Embryonic facial prominence (tissue), 1 donor: ENCODE data around the gene DLG5.

Experiments
- DNase-seq: peaks from one replicate; pipeline ENCODE4 v3.0.0-alpha.2; 2016; ENCODE audit errors: extremely low spot score

Gene DLG5

DNA sequence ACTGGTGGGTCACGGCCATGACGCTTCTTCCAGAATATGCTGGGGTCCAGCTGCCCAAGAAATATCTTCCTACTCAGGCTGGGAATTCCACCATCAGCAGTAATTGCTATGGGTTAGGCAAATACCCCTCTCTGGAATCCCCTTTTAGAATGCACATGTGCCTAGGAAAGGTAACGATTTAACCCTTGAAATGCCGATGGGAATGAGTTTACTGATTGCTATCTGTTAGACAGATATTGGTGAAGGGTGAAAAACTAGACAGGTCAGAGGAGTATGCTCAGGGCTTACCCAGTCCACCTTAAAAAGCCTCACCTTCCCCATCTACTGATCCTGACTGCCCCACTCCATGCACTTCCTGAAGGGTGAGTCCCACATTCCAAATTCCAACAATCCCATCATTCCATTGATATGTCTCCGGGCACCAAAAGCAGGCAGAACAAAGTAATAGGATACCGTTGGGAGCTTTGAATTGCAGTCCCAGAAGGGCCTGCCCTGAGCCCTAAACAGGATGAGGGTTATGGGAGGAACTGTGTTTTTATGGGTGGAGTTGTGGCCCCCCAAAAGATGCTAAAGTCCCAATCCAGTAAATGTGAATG, 59.3 kb downstream of the DLG5 start:
- DNase-seq: no peak

DNA sequence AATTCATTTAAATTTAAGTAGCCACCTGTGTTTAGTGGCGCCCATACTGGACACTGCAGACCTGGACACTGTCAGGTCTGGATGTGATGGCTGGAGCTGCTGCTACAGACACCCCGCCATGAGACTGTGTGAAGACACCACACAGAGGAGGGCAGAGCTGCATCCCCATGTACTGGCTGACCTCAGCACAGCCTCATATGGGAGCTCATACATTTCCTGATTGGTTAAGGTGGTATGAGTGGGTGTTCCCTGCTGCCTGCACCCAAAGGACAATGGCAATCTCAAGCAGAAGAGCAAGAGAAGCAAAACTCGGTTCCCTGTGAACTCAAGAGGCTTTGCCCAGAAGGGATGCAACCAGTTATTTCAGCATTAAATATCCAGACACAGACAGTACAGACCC, 60.0 kb downstream of the DLG5 start:
- no peak for DNase-seq

DNA sequence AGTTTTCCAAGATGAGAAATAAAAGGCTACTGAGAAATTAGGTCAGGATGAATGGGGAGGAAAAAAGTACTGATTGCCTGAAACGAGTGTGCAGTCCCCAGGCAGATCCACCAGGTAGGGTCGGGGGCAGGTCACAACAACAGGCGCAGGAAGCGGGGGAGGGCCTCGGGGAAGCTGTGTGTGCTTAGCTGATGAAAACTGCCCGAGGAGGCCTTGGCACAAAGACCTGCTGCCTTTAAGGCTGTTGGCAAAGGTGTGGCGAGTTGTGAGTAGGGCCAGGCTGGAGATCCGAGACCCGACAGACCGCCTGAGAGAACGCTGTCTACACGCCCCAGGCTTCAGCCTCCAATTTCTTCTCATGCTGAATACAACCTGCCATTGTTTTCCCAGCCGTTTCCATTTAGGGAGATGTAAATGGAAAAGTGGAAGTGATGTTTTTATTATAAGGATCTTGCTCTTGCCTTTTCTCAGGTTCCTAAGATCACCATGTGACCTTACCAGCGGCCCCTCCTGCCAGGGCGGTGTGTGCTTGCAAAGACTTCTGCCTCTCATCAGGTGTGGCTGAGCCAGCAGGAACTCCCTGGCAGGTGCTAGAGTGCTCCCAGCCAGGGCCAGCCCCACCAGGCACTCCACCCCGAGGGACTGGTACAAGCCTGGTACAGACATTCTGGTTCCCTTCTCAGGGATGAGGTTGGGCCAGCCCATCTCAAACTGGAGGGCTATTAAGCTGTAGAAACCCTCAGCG, 60.8 kb downstream of the DLG5 start:
- DNase-seq: no peak

DNA sequence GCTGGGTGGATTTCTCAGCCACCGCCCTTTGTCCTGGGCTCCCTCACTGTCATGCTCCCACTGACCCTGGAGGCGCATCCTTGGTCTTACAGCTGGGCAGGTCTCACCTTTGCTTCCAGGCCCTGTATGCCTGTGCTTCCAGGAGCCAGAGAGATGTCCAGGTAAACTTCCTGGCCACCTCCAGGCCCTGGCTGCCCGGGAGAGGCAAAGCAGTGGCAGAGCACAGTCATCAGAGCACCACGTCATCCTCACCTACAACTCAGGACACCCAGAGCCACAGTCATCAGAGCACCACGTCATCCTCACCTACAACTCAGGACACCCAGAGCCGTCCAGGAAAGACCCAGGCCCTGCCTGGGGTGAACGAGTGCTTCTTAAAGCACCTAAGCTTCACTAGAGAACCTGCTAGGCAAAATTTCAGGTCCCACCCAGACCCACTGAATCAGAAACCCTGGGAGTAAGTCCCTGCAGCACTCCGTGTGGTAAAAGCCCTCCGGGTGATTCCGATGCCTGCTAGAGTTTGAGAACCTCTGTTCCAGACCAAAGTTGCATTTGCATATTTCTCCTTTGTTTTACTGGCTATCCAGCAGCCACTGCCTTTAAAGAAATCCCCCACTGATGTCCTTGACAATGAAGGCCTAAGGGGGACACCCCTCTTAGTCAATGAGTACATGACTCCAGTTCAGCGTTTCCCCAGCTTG, 62.3 kb downstream of the DLG5 start:
- no peak for DNase-seq

DNA sequence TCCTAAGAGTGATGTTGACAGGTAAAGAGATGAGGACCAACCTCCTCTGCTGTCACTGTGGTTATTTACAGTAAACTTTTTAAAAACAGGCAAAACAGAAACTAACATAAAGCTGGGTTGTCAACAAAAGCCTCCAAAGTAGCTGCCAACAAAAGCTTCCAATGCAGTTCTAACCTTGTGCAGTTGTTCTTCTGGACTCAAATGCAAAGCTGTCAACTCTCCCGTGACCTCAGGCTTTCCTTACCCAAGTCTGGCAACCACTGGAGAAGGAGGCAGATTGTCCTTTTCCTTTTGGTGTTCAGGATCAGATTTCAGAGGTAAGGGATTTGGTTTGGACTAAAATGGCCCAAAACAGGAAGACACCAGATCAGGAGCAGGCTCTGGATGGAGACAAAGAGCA, 63.1 kb downstream of the DLG5 start:
- DNase-seq: no peak

DNA sequence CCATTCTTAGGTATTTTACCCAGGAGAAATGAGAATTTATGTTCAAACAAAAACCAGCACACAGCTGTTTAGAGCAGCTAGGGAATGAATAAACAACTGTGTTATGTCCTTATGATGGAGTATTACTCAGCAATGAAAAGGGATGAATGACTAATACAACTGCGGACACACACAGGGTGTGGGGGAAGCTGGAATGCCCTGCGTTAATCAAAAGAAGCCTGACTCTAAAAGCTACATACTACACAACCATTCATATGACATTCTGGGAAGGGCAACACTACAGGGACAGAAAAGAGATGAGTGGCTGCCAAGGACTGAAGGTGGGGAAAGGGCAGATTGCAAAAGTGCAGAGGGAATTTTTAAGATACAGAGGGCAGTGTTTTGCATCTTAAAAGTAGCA, 64.0 kb downstream of the DLG5 start:
- DNase-seq: no peak

DNA sequence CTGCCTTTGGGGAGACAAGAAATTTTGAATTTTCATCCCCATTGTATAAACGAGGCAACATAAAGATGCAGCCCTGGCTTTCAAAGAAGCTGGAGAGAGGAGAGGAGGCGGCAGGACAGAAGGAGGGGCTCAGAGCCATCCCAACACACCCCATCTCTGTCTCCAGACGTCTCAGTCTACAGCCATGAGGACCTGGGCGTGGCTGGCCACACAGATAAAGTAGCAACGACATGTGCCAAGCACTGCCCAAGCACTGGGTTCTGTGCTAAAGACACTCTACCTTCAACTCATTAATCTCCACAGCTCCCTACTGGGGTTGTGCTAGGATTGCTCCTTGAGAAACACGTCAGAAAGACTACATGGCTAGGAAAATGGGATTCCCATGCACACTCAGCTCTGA, 65.2 kb downstream of the DLG5 start:
- DNase-seq: no peak

DNA sequence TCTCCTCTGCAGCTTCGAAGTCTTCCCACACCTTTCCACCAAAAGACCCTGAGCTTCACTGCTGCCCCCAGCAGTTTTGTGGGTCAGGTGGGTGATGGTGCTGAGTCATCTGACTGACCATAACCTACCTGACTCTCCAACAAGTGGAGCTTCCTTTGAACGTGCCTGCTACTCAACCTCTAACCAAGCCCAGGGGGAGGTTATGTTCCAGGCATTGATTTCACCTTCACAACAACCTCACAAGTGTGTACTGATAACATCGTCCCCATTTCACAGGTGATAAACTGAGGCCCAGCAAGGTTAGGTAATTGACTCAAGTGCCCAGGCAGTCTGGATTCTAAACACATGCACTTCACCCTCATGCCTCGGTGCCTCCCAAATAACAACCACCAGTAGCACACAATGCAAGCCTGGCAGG, 66.7 kb downstream of the DLG5 start:
- no peak for DNase-seq

DNA sequence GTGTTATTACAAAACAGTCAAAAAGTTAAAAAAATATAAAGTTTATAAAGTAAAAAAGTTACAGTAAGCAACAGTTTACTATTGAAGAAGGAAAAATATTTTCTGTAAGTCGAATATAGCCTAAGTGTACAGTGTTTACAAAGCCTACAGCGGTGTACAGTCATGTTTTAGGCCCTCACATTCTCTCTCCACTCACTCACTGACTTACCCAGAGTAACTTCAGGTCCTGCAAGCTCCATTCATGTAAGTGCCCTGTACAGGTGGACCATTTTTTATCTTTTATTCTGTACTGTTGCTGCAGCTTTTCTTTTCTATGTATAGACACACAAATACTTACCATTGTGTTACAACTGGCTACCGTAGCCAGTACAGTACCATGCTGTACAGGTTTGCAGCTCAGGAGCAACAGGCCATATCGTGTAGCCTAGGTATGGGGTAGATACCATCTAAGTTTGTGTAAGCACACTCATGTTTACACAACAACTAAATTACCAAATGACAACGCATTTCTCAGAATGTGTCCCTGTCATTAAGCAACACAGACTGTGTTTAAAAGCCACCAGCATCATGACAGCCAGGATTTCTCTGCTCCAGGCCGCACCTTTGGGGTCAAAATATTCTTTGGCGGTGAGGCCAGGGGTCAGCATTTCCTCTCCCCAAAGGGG, 67.2 kb downstream of the DLG5 start:
- DNase-seq: no peak

DNA sequence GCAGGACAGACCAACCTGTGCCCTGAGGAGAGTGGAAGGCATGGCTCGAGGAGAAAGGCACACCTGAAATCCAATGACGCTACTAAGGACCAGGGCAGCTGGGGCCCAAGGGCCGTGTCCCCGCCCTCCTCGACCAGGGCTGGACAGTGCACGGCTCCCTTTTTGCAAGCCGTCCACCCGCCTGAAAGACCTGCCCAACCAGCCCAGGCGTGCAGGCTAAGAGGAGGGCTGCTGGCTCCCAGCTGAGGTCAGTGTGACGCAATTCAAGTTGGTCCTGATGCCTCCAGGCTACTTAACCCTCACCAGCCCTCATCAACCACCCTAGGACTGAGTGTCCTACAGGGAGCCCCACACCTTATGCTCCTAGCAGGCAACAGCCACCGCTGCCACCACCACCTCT, 69.3 kb downstream of the DLG5 start:
- DNase-seq: no peak

DNA sequence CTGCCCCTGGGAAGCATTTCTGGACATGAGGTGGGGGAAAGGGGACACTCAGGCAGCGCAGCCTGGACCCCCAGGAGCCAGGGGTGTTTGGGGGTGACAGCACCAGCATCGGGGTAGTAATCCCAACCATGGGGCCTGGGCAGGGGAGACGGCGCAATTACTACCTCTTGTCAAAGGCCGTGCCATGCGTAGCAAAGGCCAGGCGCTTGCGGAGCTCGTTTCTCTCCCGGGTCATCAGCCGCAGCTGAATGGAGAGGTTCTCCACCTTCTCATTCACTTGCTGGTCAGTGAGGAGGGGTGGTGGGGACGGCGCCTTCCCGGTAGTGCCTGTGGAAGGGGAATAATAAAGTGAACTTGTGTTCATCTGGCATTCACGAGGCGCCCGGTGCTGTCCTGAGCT, 70.0 kb downstream of the DLG5 start:
- no peak for DNase-seq

DNA sequence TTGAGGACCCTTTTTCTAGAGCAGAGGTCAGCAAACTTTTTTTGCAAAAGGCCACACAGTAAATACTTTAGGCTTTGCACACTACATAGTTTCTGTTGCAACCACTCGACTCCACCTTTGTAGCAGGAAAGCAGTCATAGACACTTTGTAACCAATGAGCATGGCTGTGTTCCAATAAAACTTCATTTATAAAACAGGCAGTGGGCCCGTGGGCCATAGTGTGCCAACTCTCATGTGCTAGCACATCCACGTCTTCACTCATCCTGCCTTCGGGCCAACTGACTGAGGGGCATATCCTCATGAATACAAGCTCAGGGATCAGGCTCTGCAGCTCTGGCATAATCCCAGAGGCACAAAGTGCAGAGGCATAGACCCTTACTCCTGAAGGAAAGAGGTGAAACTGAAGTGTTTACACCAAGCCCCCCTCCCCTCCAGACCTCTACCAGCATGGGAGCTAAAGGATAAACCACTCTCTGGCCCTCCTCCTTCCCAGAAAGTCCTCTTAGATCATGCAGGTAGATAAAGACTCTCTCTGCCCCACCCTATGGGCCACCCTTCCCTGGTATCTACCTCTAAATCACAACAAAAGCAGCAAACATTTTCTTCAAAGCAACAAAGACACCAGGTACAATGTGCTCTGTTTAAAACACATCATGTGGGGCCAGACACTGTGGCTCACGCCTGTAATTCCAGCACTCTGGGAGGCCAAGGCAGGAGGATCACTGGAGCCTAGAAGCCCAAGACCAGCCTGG, 71.0 kb downstream of the DLG5 start:
- no peak for DNase-seq

DNA sequence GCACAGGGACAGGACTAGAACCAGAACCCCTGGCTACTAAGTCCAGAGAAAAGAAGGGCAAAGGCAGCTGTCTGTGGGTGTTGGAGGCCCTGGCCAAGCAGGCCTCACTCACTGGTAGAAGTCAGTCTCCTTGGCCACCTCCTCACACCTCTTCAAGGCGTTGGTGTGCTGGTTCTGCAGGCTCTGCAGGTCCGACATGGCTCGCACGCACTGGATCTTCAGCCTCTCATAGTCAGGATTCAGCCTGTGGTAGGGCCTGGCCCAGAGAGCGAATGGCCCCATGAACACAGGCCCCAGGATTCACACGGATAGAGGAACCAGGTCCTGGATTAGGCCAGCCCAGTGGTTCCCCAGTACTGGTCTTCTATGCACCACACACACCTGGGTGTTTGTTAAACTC, 72.4 kb downstream of the DLG5 start:
- DNase-seq: no peak

DNA sequence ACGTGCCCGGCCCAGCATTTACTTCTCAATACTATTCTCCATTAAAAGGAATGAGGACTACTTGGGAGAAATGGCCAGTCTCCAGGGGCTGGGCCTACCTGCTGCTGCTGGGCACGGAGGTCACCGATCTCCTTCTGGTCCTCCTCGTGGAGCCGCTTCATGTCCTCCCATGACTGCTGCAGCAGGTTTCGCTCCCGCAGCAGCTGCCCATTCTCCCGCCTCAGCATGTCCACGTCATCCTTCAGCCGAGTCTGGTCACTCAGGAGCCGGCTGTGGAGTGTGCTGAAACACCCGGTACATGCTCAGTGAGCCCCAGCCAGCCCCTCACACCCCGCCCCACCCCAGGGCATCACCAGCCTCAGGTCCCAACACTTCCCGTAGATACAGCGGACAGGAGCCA, 73.3 kb downstream of the DLG5 start:
- DNase-seq: no peak

DNA sequence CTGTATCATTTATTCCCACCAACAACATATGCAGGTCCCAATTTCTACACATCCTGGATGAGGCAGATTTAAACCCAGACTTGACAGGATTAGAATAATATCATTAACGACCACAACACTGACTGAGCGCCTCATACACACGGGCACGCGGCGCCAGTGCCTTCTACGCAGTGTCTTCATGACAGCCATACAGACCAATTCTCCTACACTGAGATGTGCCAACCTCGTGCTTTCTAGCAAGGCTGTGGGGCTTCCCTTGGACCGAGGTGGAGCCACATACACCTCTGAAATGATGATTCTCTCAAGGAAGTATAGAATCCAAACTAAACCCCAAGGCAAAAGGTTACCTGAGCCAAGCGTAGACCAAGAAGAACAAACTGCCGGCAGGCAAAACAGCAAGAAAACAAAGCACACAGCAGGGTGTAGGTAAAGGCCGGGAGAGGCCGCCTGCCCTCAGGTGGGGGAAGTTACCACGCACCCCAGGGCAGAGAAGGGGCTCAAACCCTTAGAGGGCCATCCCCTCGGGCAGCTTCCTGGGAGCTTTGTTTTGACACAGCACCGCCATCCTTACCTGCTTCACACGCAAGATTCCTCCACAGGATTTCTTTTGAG, 75.8 kb downstream of the DLG5 start:
- DNase-seq: no peak

DNA sequence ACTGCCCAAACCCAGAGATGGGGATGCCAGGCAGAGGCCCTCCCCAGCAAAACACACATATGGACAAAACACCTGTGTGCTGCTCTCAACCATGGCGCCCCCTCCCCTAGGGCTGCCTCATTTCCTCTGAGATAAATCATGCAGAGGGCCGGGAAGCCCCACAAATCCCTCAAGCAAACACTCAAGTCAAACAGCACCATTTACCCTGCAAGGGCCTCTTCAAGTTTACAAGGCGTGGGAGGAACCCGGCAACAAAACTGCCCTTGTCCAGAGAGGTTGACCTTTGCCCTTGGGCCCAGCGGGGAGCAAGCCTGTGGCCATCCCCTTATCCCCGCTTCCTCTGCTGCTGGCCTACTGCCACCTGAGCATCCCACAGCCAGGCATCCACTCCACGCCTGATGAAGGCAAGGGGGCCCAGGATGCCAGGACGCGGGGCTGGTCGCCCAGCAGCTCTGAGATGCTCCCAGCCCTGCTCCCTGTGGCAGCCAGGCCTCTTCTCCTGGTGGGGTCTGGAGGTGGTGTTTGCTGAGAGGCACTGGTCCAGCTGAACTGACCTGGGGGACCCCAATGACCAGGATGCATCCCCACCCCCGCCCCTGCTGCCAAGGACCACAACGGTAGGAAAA, 77.4 kb downstream of the DLG5 start:
- no peak for DNase-seq

DNA sequence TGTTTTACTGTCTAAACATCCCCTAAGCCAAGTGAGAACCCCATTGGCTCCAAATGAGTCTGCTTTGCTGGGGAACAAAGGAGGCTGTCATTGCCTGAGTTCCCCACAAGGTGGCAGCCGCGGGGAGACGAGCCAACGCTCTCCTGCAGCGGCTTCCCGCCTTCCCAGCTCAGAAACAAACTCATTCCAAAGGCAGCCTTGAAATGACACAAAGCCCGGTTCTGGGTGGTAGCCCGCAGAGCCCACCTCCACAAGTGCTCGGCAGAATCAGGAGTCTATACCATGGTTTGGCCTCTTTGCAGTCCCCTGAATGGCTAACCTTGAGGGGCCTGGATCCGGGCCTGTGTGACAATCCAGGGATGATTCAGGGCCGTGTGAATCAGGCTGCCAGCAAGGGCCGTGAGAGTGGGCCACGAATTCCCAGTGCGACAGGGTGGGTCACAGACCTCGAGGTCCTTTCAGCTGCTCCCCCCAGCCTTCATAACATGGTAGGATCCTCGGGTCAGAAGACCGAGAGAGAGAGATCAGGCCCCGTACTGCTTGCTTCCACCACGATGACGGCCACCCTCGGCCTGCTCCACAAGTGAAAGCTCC, 79.7 kb downstream of the DLG5 start:
- peak; percentile 66 for DNase-seq

DNA sequence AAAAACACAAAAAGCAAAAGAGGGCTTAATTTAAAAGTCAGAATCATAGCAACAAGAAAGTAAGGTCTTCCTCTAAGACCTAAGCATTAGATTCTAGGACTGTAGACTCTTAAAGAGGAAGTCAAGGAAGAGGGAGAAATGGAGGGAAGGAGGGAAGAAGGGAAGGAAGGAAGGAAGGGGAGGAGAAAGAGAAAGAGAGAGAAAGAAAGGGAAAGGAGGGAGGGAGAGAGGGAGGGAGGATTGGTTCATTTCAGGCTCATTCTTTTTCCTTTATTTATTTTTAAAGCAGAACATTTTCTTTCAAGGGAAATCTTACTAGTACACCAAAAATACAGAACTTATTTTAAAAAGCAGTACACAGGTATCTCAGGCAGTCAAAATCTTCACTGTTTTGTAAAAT, 81.1 kb downstream of the DLG5 start:
- no peak for DNase-seq

DNA sequence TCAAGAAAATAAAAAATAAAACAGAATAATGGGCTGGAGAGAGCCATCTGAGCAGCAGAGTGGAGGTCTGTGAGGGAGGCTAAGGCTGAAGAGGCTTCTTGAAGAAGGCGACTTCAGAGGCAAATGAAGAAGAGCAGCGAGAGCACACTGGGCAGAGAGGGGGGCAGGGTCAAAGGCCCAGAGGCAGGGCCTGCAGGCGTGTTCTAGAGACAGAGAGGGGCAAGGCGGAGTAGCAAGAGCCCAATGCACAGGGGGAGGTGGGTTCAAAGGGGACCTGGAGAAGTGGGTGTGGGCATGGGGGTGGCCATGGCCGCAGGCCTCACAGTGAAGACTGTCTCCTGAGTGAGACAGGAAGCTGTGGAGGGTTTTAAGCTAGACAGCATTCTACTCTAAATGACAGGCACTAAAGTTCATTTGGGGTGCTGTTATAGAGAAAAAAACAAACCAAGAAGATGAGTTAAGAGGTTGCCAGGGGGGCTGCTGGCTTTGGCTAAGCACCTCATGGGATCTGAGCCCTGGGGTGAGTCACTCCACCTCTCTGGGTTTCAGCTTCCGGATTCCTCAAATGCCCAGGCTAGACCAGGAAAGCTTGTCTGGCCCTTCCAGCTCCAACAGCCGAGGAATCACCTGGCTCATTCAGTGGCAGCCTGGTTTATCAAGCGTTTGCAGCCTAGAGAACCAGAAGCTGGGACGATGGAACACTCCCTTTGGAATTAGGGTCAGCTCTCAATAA, 81.7 kb downstream of the DLG5 start:
- no peak for DNase-seq

DNA sequence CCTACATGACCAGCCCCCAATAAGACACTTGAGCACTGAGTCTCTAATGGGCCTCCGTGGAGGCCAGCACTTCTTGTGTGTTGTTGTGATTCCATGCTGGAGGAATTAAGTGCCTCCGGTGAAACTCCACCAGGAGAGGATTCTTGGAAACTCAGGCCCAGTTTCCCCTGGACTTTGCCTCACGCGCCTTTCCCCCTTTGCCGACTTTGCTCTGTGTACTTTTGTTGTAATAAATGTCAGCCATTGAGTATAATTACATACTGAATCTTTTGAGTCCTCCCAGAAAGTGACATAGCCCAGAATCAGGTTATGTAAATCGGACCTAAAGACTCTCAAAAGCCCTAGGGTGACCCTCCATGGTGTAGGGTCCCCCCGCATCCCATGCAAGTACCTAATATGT, 82.4 kb downstream of the DLG5 start:
- DNase-seq: no peak
